Lung (tissue), 12 donors: ENCODE data around the gene SPOCD1. TPM values are rescaled to one million over a fixed set of nuclear protein-coding genes. Genes with fewer than 3 reads are reported as not detected.

Source experiments
- ATAC-seq: fragments of 200-7000 bp; cut with Tn5 transposase; one replicate; pipeline ENCODE4 v1.9.1; 2020; ENCODE audit warnings: moderate number of reproducible peaks; ENCODE audit not compliant: insufficient read depth, low FRiP score
- DNase-seq, 3 donors: peaks; one replicate each; pipeline ENCODE4 v3.0.0-alpha.2; 2013 to 2017
- H3K27ac ChIP-seq, 2 donors: one replicate each; pipeline ENCODE4 v1.5.1; 2013; ENCODE audit warnings: mild to moderate bottlenecking in 2 of 2, moderate library complexity in 2 of 2, control low read depth in 1 of 2, inconsistent platforms in 1 of 2, low read depth in 1 of 2, low read length in 1 of 2
- H3K27me3 ChIP-seq, 3 donors: one replicate each; pipeline ENCODE4 v1.5.1; 2013; ENCODE audit warnings: low read length in 2 of 3; ENCODE audit not compliant: control insufficient read depth in 3 of 3, insufficient read depth in 3 of 3
- H3K36me3 ChIP-seq, 4 donors: one replicate each; pipeline ENCODE4 v1.5.1; 2013; ENCODE audit warnings: low read length in 4 of 4, mild to moderate bottlenecking in 1 of 4, moderate library complexity in 1 of 4; ENCODE audit not compliant: control insufficient read depth in 4 of 4, insufficient read depth in 4 of 4
- H3K4me1 ChIP-seq, 5 donors: one replicate each; pipeline ENCODE4 v1.5.1; 2013; ENCODE audit warnings: low read length in 5 of 5, mild to moderate bottlenecking in 2 of 5, moderate library complexity in 1 of 5; ENCODE audit not compliant: control insufficient read depth in 5 of 5, insufficient read depth in 5 of 5
- H3K4me3 ChIP-seq: one replicate; pipeline ENCODE4 v1.5.1; 2013; ENCODE audit warnings: mild to moderate bottlenecking, control low read depth, moderate library complexity
- H3K9ac ChIP-seq, 2 donors: one replicate each; pipeline ENCODE4 v1.5.1; 2013; ENCODE audit warnings: low read length in 2 of 2, control low read depth in 1 of 2; ENCODE audit not compliant: insufficient read depth in 1 of 2
- H3K9me3 ChIP-seq, 4 donors: one replicate each; pipeline ENCODE4 v1.5.1; 2013; ENCODE audit warnings: low read length in 3 of 4, mild to moderate bottlenecking in 1 of 4, moderate library complexity in 1 of 4; ENCODE audit not compliant: control insufficient read depth in 4 of 4, insufficient read depth in 3 of 4
- CTCF ChIP-seq: IDR thresholded peaks from 2 replicates; pipeline ENCODE4 v1.5.1; 2012; ENCODE audit warnings: mild to moderate bottlenecking; ENCODE audit errors: control extremely low read depth, extremely low read depth
- WGBS, 2 donors: extraction: QIAGEN DNeasy Blood & Tissue Kit; methylation state at CpG; one replicate each; pipeline ENCODE4 v1.1.7; 2013; 5-methylcytosine and 5-hydroxymethylcytosine counted together
- polyA plus RNA-seq, 2 donors: library from polyadenylated mRNA; stranded (reverse); fragments of 200-250 nt; gene quantifications; one replicate each; pipeline ENCODE4 v1.2.1, GENCODE V29; 2013
- total RNA-seq, 2 donors: library from RNA; depleted of rRNA in 1 of 2; stranded (reverse); fragments of >200 nt in 1 of 2; gene quantifications; one replicate each; pipeline ENCODE4 v1.2.1, GENCODE V29; 2014 to 2021
- donor health status: control.
- donor health status: control.
- donor health status: Bipolar disorder and iron deficiency.
- donor health status: healthy.
- donor health status: DM: yes; HTN: yes; CAD: no.

Gene SPOCD1
- total and polyA plus RNA-seq, 4 donors: 0.51 to 15.7 (median 8.4) TPM

- no peaks in the 10 kb centered on the region for H3K36me3 ChIP-seq
- no peak for ATAC-seq
- TF ChIP-seq CTCF: no peak
Measured at GRCh38 chr1:31780632-31781031, 35.2 kb downstream of the SPOCD1 start.

GRCh38 chr1:31779687-31780086 lies 36.1 kb downstream of the SPOCD1 start:
- 82 to 86% methylated on average over 9 of the region's 9 CpGs for WGBS, 2 donors
- TF ChIP-seq CTCF: no peak
- peaks cover 0 to 42% (median 14%) of the 10 kb centered on the region in 5 donors for H3K4me1 ChIP-seq
- H3K9ac ChIP-seq: no peak overlapping the region
- H3K4me3 ChIP-seq: no peak overlapping the region
- DNase-seq (no peak), ATAC-seq (no peak)
- no peaks in the 10 kb centered on the region for H3K9me3 ChIP-seq
- H3K36me3 ChIP-seq: no peaks in the 10 kb centered on the region
- H3K27me3 ChIP-seq: peaks cover 3 to 6% (median 4%) of the 10 kb centered on the region in 3 donors
- H3K27ac ChIP-seq: no peak overlapping the region

More at GRCh38 chr1:31780632-31781031, 35.2 kb downstream of the SPOCD1 start:
- H3K9ac ChIP-seq: no peak overlapping the region
- 73 to 78% methylated on average over 2 of the region's 2 CpGs for WGBS, 2 donors
- DNase-seq: no peak
- no peak overlapping the region for H3K4me3 ChIP-seq
- H3K9me3 ChIP-seq: no peaks in the 10 kb centered on the region
- H3K4me1 ChIP-seq: peaks cover 0 to 42% (median 14%) of the 10 kb centered on the region in 5 donors
- H3K27me3 ChIP-seq: no peaks in the 10 kb centered on the region
- no peak overlapping the region for H3K27ac ChIP-seq

- H3K4me1 ChIP-seq: peaks cover 0 to 39% (median 14%) of the 10 kb centered on the region in 5 donors
- no peaks in the 10 kb centered on the region for H3K36me3 ChIP-seq
- H3K27ac ChIP-seq: no peak overlapping the region
- H3K27me3 ChIP-seq: peaks cover 6 to 10% (median 9%) of the 10 kb centered on the region in 3 donors
- H3K4me3 ChIP-seq: no peak overlapping the region
- DNase-seq (no peak), ATAC-seq (no peak)
- H3K9me3 ChIP-seq: no peaks in the 10 kb centered on the region
- WGBS, 2 donors: 85 to 89% methylated on average over 11 of the region's 11 CpGs
- TF ChIP-seq CTCF: no peak
- H3K9ac ChIP-seq: no peak overlapping the region
Measured at GRCh38 chr1:31778763-31779488, 36.9 kb downstream of the SPOCD1 start.
